ENCODE data around the gene FAHD1. TPM values are rescaled to one million over a fixed set of nuclear protein-coding genes. Genes with fewer than 3 reads are reported as not detected.

The FAHD1 gene
- polyA plus RNA-seq, 3 donors, result 7.5 to 24.9 (median 17.3) TPM

- H4K20me1 ChIP-seq (ENCODE audit: insufficient read depth, low read length), result no peaks in the 10 kb centered on the region
- no peaks in the 10 kb centered on the region for H3K36me3 ChIP-seq (replicated peaks in 1 of 2; ENCODE audit: control insufficient read depth in 1 of 2, insufficient read depth in 2 of 2, low read length in 2 of 2)
- no peaks in the 10 kb centered on the region for H3K4me1 ChIP-seq (ENCODE audit: control insufficient read depth in 1 of 2, insufficient read depth in 2 of 2, low read length in 2 of 2)
- no peaks in the 10 kb centered on the region for H3K36me3 Mint-ChIP-seq
- H2AFZ ChIP-seq (ENCODE audit: insufficient read depth, low read depth, low read length, poor library complexity, severe bottlenecking), result no peak overlapping the region
- no peak for DNase-seq
- peaks cover 53 to 71% (median 57%) of the 10 kb centered on the region in 3 donors for H3K27me3 Mint-ChIP-seq (ENCODE audit: low read depth in 3 of 3)
- peak overlapping the region in 1 of 2 donors; percentile 13 for H3K4me3 Mint-ChIP-seq
- H3K9me3 ChIP-seq (replicated peaks in 1 of 2; ENCODE audit: control insufficient read depth in 1 of 2, insufficient read depth in 1 of 2, low read length in 2 of 2), result no peaks in the 10 kb centered on the region
- peaks cover 29 to 53% of the 10 kb centered on the region in 2 donors for H3K27me3 ChIP-seq (ENCODE audit: control insufficient read depth in 2 of 2, insufficient read depth in 2 of 2, low read length in 2 of 2)
- no peak overlapping the region for H3K27ac Mint-ChIP-seq
- H3K4me3 ChIP-seq (replicated peaks in 1 of 3; ENCODE audit: low read depth in 2 of 3, low read length in 3 of 3), result no peak overlapping the region
- no peak overlapping the region for H3K27ac ChIP-seq (ENCODE audit: low read depth in 1 of 2, low read length in 2 of 2)
- 83% methylated on average over 1 of the region's 5 CpGs for WGBS (ENCODE audit: insufficient coverage)
- H3K79me2 ChIP-seq (ENCODE audit: insufficient read depth, low read length), result no peaks in the 10 kb centered on the region
- H3K9me3 Mint-ChIP-seq, result peaks cover 0 to 4% (median 0%) of the 10 kb centered on the region in 7 donors
- intact Hi-C loops (cut with micrococcal nuclease), result loop anchor here in 1 of 2 donors (5.0 kb wide), 1 partner anchor 291 kb away; no protein-coding TSS in a partner anchor
- no peak overlapping the region for H3K9ac ChIP-seq (ENCODE audit: insufficient read depth, low read length, poor library complexity, severe bottlenecking)
- TF ChIP-seq, protein P1, sequence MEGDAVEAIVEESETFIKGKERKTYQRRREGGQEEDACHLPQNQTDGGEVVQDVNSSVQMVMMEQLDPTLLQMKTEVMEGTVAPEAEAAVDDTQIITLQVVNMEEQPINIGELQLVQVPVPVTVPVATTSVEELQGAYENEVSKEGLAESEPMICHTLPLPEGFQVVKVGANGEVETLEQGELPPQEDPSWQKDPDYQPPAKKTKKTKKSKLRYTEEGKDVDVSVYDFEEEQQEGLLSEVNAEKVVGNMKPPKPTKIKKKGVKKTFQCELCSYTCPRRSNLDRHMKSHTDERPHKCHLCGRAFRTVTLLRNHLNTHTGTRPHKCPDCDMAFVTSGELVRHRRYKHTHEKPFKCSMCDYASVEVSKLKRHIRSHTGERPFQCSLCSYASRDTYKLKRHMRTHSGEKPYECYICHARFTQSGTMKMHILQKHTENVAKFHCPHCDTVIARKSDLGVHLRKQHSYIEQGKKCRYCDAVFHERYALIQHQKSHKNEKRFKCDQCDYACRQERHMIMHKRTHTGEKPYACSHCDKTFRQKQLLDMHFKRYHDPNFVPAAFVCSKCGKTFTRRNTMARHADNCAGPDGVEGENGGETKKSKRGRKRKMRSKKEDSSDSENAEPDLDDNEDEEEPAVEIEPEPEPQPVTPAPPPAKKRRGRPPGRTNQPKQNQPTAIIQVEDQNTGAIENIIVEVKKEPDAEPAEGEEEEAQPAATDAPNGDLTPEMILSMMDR (IDR thresholded peaks at IDR 0.05), result no peak
- no peaks in the 10 kb centered on the region for H3K4me1 Mint-ChIP-seq
- H3K4me2 ChIP-seq (replicated peaks; ENCODE audit: extremely low read depth, low read length, poor library complexity, severe bottlenecking), result no peak overlapping the region
These were observed 34.7 kb downstream of the FAHD1 start for GRCh38 chr16:1861730-1862129.

- H3K4me1 Mint-ChIP-seq, result no peaks in the 10 kb centered on the region
- H3K4me3 Mint-ChIP-seq, result no peak overlapping the region
- Histone ChIP-seq H4K20me1 (ENCODE audit: insufficient read depth, low read length) (no peaks in the 10 kb centered on the region), H3K27ac (ENCODE audit: low read depth in 1 of 2, low read length in 2 of 2) (no peak overlapping the region), H3K36me3 (replicated peaks in 1 of 2; ENCODE audit: control insufficient read depth in 1 of 2, insufficient read depth in 2 of 2, low read length in 2 of 2) (no peaks in the 10 kb centered on the region), H3K4me3 (replicated peaks in 1 of 3; ENCODE audit: low read depth in 2 of 3, low read length in 3 of 3) (no peak overlapping the region), H3K79me2 (ENCODE audit: insufficient read depth, low read length) (no peaks in the 10 kb centered on the region), H3K4me2 (replicated peaks; ENCODE audit: extremely low read depth, low read length, poor library complexity, severe bottlenecking) (no peak overlapping the region), H3K27me3 (ENCODE audit: control insufficient read depth in 2 of 2, insufficient read depth in 2 of 2, low read length in 2 of 2) (peaks cover 28 to 52% of the 10 kb centered on the region in 2 donors), H3K9ac (ENCODE audit: insufficient read depth, low read length, poor library complexity, severe bottlenecking) (no peak overlapping the region), H2AFZ (ENCODE audit: insufficient read depth, low read depth, low read length, poor library complexity, severe bottlenecking) (no peak overlapping the region), H3K9me3 (replicated peaks in 1 of 2; ENCODE audit: control insufficient read depth in 1 of 2, insufficient read depth in 1 of 2, low read length in 2 of 2) (no peaks in the 10 kb centered on the region), H3K4me1 (ENCODE audit: control insufficient read depth in 1 of 2, insufficient read depth in 2 of 2, low read length in 2 of 2) (no peaks in the 10 kb centered on the region)
- H3K27me3 Mint-ChIP-seq (ENCODE audit: low read depth in 3 of 3), result peaks cover 50 to 67% (median 51%) of the 10 kb centered on the region in 3 donors
- intact Hi-C loops (cut with micrococcal nuclease), result loop anchor here in 1 of 2 donors (5.0 kb wide), 1 partner anchor 290 kb away; no protein-coding TSS in a partner anchor
- peaks cover 0 to 4% (median 0%) of the 10 kb centered on the region in 7 donors for H3K9me3 Mint-ChIP-seq
- WGBS (ENCODE audit: insufficient coverage), result 95% methylated on average over 7 of the region's 9 CpGs
- H3K36me3 Mint-ChIP-seq, result no peaks in the 10 kb centered on the region
- DNase-seq, result no peak
- no peak overlapping the region for H3K27ac Mint-ChIP-seq
- TF ChIP-seq, protein P1 (IDR thresholded peaks at IDR 0.05), result no peak
These were observed 35.4 kb downstream of the FAHD1 start for GRCh38 chr16:1862394-1862793.

All from CD14-positive monocyte (primary cell).